ENCODE measurements around the gene TNFSF8.

Gene TNFSF8

GRCh38 chr9:114864471-114864870 is 65.9 kb downstream of the TNFSF8 start:
- DNase-seq, result no peak

GRCh38 chr9:114861922-114862605 is 68.3 kb downstream of the TNFSF8 start:
- DNase-seq, result no peak

- no peak for DNase-seq
These were observed 69.1 kb downstream of the TNFSF8 start for GRCh38 chr9:114861273-114861672.

GRCh38 chr9:114860187-114860586 is 70.2 kb downstream of the TNFSF8 start:
- DNase-seq, result no peak

- DNase-seq, result no peak
These were observed 73.5 kb downstream of the TNFSF8 start for GRCh38 chr9:114856942-114857315.

- DNase-seq, result no peak
These were observed 74.0 kb downstream of the TNFSF8 start for GRCh38 chr9:114856215-114856941.

GRCh38 chr9:114855488-114855887 is 74.9 kb downstream of the TNFSF8 start:
- no peak for DNase-seq

GRCh38 chr9:114854736-114855355 is 75.5 kb downstream of the TNFSF8 start:
- no peak for DNase-seq

- DNase-seq, result no peak
These were observed 77.1 kb downstream of the TNFSF8 start for GRCh38 chr9:114853071-114853855.

- DNase-seq, result no peak
These were observed 78.3 kb downstream of the TNFSF8 start for GRCh38 chr9:114852050-114852594.

- DNase-seq, result no peak
These were observed 79.1 kb downstream of the TNFSF8 start for GRCh38 chr9:114851306-114851705.

Measured in activated CD4-positive, alpha-beta T cell treated with anti-CD3 and anti-CD28 coated beads for 48 hours (primary cell).